SK-N-SH (cell line): ENCODE measurements around the gene MS4A15.
"Not testable (repeated sequence)": the region's sequence is repeated elsewhere in the genome, so short reads cannot be mapped to it uniquely, and the experiment has no call there.

Experiments
- EP300 ChIP-seq, 2 experiments: IDR thresholded peaks; 2 replicates each; pipeline versions ENCODE4 v1.4.0 to v1.6.1; 2012; ENCODE audit warnings: borderline replicate concordance in 1 of 2, low read depth in 1 of 2, low read length in 1 of 2
- GATA2 ChIP-seq: sonication (generic); formaldehyde crosslinking; IDR thresholded peaks from 2 replicates; pipeline ENCODE4 v1.5.0; 2020; ENCODE audit warnings: mild to moderate bottlenecking, missing genetic modification reagents
- MEF2A ChIP-seq: IDR thresholded peaks from 2 replicates; pipeline ENCODE4 v1.4.0; 2012; ENCODE audit warnings: low read depth, borderline replicate concordance
- POLR2AphosphoS5 ChIP-seq: IDR thresholded peaks from 2 replicates; pipeline ENCODE4 v1.6.1; 2012; ENCODE audit warnings: low read depth, low read length
- TCF12 ChIP-seq: IDR thresholded peaks from 2 replicates; pipeline ENCODE4 v1.4.0; 2012
- YY1 ChIP-seq: IDR thresholded peaks from 2 replicates; pipeline ENCODE4 v1.4.0; 2012; ENCODE audit warnings: low read depth, mild to moderate bottlenecking
- TF ChIP-seq, protein P1 (sequence below): fragments of 200-600 bp; sonication (generic); IDR thresholded peaks from 2 replicates; pipeline ENCODE4 v1.6.1; 2017; ENCODE audit warnings: antibody characterized with exemption, mild to moderate bottlenecking, moderate library complexity
- TF ChIP-seq, protein P2 (sequence below): IDR thresholded peaks from 2 replicates; pipeline ENCODE4 v1.4.0; 2012; ENCODE audit warnings: low read depth, borderline replicate concordance
- TF ChIP-seq, protein P3 (sequence below): IDR thresholded peaks from 2 replicates; pipeline ENCODE4 v1.4.0; 2012; ENCODE audit warnings: low read depth

DNA sequence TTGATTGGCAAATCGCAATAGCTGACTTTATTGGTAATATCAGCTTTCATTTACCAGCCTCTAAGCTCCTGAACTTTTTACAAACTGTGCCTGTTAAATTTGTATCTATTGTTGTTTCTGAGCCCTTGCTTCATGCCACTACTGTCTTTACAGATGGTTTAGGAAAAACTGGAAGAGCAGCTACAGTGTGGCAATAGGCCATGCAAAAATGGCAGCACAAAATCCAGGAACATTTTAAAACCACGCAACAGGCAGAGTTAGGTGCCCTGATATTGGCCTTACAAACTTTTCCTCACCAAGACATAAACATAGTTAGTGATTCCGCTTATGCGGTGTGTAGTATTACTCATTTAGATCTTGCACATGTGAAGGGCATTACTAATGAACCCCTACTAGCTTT, 2.0 kb downstream of the MS4A15 start:
- TF ChIP-seq, protein P1, sequence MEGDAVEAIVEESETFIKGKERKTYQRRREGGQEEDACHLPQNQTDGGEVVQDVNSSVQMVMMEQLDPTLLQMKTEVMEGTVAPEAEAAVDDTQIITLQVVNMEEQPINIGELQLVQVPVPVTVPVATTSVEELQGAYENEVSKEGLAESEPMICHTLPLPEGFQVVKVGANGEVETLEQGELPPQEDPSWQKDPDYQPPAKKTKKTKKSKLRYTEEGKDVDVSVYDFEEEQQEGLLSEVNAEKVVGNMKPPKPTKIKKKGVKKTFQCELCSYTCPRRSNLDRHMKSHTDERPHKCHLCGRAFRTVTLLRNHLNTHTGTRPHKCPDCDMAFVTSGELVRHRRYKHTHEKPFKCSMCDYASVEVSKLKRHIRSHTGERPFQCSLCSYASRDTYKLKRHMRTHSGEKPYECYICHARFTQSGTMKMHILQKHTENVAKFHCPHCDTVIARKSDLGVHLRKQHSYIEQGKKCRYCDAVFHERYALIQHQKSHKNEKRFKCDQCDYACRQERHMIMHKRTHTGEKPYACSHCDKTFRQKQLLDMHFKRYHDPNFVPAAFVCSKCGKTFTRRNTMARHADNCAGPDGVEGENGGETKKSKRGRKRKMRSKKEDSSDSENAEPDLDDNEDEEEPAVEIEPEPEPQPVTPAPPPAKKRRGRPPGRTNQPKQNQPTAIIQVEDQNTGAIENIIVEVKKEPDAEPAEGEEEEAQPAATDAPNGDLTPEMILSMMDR, result not testable (repeated sequence)
- TF ChIP-seq GATA2 (CRISPR knock-in tag); MEF2A; EP300 (IDR thresholded peaks at IDR 0.05; ENCODE audit: borderline replicate concordance in 1 of 2, low read depth in 1 of 2, low read length in 1 of 2); YY1; TCF12; POLR2AphosphoS5: not testable (repeated sequence)
- TF ChIP-seq, protein P2, sequence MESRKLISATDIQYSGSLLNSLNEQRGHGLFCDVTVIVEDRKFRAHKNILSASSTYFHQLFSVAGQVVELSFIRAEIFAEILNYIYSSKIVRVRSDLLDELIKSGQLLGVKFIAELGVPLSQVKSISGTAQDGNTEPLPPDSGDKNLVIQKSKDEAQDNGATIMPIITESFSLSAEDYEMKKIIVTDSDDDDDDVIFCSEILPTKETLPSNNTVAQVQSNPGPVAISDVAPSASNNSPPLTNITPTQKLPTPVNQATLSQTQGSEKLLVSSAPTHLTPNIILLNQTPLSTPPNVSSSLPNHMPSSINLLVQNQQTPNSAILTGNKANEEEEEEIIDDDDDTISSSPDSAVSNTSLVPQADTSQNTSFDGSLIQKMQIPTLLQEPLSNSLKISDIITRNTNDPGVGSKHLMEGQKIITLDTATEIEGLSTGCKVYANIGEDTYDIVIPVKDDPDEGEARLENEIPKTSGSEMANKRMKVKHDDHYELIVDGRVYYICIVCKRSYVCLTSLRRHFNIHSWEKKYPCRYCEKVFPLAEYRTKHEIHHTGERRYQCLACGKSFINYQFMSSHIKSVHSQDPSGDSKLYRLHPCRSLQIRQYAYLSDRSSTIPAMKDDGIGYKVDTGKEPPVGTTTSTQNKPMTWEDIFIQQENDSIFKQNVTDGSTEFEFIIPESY, result not testable (repeated sequence)
- TF ChIP-seq, protein P3, sequence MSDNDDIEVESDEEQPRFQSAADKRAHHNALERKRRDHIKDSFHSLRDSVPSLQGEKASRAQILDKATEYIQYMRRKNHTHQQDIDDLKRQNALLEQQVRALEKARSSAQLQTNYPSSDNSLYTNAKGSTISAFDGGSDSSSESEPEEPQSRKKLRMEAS, result not testable (repeated sequence)
